ENCODE results near the gene CDK9.

The CDK9 gene

GRCh38 chr9:127790094-127790855 is 4.4 kb downstream of the CDK9 start:
- H3K9ac ChIP-seq (ENCODE audit: low read length) = no peak overlapping the region
- H2AFZ ChIP-seq (ENCODE audit: low read depth, low read length, severe bottlenecking) = no peak overlapping the region
- no peak overlapping the region for H3K4me2 ChIP-seq (ENCODE audit: low read depth, low read length, poor library complexity, severe bottlenecking)
- TF ChIP-seq EZH2phosphoT487 (conservative IDR thresholded peaks at IDR 0.05; ENCODE audit: low read length) = no peak
- no peak for TF ChIP-seq CTCF (IDR thresholded peaks at IDR 0.05; ENCODE audit: insufficient read depth, low read length, poor library complexity, severe bottlenecking)
- H4K20me1 ChIP-seq (ENCODE audit: low read depth, low read length) = peaks cover 22% of the 10 kb centered on the region; the same call in 1 of the 2 replicates
- no peaks in the 10 kb centered on the region for H3K9me2 ChIP-seq (replicated peaks; ENCODE audit: insufficient read depth, low read length)
- peaks cover 25% of the 10 kb centered on the region; the same call in 1 of the 2 replicates for H3K36me3 ChIP-seq (ENCODE audit: low read length)
- no peaks in the 10 kb centered on the region for H3K9me3 ChIP-seq (ENCODE audit: insufficient read depth, low read length)
- H3K79me2 ChIP-seq (ENCODE audit: insufficient read depth, low read length) = peaks cover 46% of the 10 kb centered on the region
- H3K27me3 ChIP-seq (ENCODE audit: low read length) = no peaks in the 10 kb centered on the region
- peaks cover 10% of the 10 kb centered on the region for H3F3A ChIP-seq (ENCODE audit: insufficient read depth)
- H3K4me3 ChIP-seq (ENCODE audit: insufficient read depth, low read length, poor library complexity, severe bottlenecking) = no peak overlapping the region
- H3K27ac ChIP-seq (ENCODE audit: low read depth, low read length) = no peak overlapping the region

- Histone ChIP-seq H2AFZ (ENCODE audit: low read depth, low read length, severe bottlenecking) (no peak overlapping the region), H3K27ac (ENCODE audit: low read depth, low read length) (no peak overlapping the region), H3K79me2 (ENCODE audit: insufficient read depth, low read length) (peaks cover 44% of the 10 kb centered on the region), H3K4me3 (ENCODE audit: insufficient read depth, low read length, poor library complexity, severe bottlenecking) (no peak overlapping the region), H3K36me3 (ENCODE audit: low read length) (peaks cover 25% of the 10 kb centered on the region; the same call in 1 of the 2 replicates), H3K9me3 (ENCODE audit: insufficient read depth, low read length) (no peaks in the 10 kb centered on the region), H3K4me2 (ENCODE audit: low read depth, low read length, poor library complexity, severe bottlenecking) (no peak overlapping the region), H3K27me3 (ENCODE audit: low read length) (no peaks in the 10 kb centered on the region), H3K9me2 (replicated peaks; ENCODE audit: insufficient read depth, low read length) (no peaks in the 10 kb centered on the region), H4K20me1 (ENCODE audit: low read depth, low read length) (peaks cover 22% of the 10 kb centered on the region; the same call in 1 of the 2 replicates), H3F3A (ENCODE audit: insufficient read depth) (peaks cover 15% of the 10 kb centered on the region), H3K9ac (ENCODE audit: low read length) (no peak overlapping the region)
- TF ChIP-seq EZH2phosphoT487 (conservative IDR thresholded peaks at IDR 0.05; ENCODE audit: low read length) = no peak
- no peak for TF ChIP-seq CTCF (IDR thresholded peaks at IDR 0.05; ENCODE audit: insufficient read depth, low read length, poor library complexity, severe bottlenecking)
Observed at GRCh38 chr9:127791085-127791484, 5.3 kb downstream of the CDK9 start.

DNA sequence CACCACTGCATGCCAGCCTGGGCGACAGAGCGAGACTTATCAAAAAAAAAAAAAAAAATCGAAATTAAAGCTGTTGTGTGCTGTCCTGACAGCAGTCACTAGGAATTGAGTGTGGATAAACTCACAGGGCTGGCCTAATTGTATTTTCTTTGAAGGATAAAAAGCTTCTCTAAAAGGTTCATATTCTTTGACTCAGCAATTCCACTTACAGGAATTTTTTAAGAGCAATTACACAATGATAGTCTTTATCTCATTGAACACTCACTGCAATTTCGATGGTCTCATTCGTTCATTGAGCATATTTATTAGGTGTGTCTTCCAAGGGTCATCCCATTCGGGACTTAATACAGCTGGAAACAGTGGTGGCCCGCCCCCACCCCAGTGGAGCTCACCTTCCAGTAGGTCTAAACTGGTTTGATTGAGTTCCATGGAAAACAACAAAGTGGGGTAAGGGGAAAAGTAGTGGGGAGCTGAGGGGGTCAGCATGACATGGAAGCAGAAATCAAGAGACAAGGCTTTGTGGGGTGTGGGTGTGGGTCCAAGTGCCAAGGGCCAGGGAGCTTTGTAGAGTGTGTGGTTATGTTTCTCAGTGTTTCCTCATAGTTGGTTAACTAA is 6.7 kb downstream of the CDK9 start:
- no peak overlapping the region for H3K4me2 ChIP-seq (ENCODE audit: low read depth, low read length, poor library complexity, severe bottlenecking)
- H3K27me3 ChIP-seq (ENCODE audit: low read length) = no peaks in the 10 kb centered on the region
- TF ChIP-seq CTCF (IDR thresholded peaks at IDR 0.05; ENCODE audit: insufficient read depth, low read length, poor library complexity, severe bottlenecking) (no peak), EZH2phosphoT487 (conservative IDR thresholded peaks at IDR 0.05; ENCODE audit: low read length) (no peak)
- H3K9me2 ChIP-seq (replicated peaks; ENCODE audit: insufficient read depth, low read length) = no peaks in the 10 kb centered on the region
- no peak overlapping the region for H3K4me3 ChIP-seq (ENCODE audit: insufficient read depth, low read length, poor library complexity, severe bottlenecking)
- no peaks in the 10 kb centered on the region for H3K9me3 ChIP-seq (ENCODE audit: insufficient read depth, low read length)
- H3F3A ChIP-seq (ENCODE audit: insufficient read depth) = peaks cover 22% of the 10 kb centered on the region
- H3K27ac ChIP-seq (ENCODE audit: low read depth, low read length) = no peak overlapping the region
- H3K79me2 ChIP-seq (ENCODE audit: insufficient read depth, low read length) = peaks cover 29% of the 10 kb centered on the region
- H2AFZ ChIP-seq (ENCODE audit: low read depth, low read length, severe bottlenecking) = no peak overlapping the region
- H3K36me3 ChIP-seq (ENCODE audit: low read length) = peaks cover 18% of the 10 kb centered on the region; the same call in 1 of the 2 replicates
- peaks cover 12% of the 10 kb centered on the region; the same call in 1 of the 2 replicates for H4K20me1 ChIP-seq (ENCODE audit: low read depth, low read length)
- no peak overlapping the region for H3K9ac ChIP-seq (ENCODE audit: low read length)

All from SU-DHL-6 (cell line).